ENCODE measurements around the gene MMADHC. TPM values are rescaled to one million over a fixed set of nuclear protein-coding genes. Genes with fewer than 3 reads are reported as not detected.
"Not testable (repeated sequence)": the region's sequence is repeated elsewhere in the genome, so short reads cannot be mapped to it uniquely, and the experiment has no call there.

The MMADHC gene
- total RNA-seq, 2 experiments from 2014 or later: 136 to 144 TPM

DNA sequence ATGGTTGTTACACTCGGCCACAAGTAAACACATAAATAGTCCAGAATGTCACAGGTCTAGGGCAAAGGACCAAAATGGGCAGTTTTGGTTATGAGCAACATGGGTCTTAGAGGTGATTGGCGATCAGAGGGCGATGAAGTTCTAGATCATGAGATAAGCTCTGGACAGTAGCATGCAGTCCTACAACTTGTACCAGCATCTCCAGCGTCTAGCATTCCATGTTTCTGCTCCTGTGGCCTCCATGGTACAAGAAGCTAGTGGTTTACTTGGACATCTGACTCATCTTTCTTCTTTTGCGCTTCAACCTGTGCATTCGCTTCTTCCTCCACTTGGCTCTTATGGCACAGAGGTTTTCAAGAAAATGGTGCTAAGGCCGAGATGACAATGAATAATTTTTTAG lies 8.9 kb upstream of the MMADHC start:
- ChIA-PET CTCF (no interaction called here), POLR2A (no interaction called here)

DNA sequence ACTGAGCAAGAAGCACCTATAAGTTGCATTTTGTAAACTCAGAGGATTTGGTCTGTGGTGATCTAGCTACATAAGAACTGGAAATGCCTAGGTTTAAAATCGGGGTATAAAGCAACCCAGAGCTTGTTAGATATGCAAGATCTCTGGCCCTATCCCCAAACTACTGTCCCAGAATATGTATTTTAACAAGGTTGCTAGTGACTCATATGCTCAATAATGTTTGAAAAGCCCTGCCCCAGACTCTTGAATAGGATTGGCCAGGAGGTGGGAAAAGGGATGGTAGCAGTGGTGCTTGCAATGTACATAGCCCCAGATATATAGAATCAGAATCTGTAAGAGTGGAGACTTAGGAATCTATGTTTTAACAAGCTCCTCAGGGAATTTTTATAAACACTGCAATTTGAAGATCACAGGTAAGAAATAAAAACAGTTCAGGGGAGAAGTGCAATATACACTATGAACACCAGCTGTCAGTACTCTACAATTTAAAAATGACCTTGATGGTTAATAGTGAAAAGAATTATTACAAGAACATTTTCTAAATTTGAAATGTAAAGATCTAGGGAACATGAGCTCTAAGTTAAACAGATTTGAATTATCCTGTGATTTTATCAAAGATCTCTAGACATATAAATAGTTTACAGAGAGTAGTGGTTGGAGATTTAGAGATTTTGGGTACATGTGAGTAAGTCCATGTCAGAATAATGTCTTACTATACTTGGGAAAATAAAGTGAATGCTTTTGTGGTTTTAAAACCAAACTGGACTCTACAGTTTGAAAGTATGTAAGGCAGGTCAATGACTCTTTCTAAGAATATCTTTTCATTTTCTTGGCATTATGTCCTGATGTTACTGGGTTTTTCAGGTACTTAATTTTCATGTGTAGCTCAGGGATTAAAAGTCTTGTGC lies 7.7 kb upstream of the MMADHC start:
- POLR2A ChIA-PET: no interaction called here

DNA sequence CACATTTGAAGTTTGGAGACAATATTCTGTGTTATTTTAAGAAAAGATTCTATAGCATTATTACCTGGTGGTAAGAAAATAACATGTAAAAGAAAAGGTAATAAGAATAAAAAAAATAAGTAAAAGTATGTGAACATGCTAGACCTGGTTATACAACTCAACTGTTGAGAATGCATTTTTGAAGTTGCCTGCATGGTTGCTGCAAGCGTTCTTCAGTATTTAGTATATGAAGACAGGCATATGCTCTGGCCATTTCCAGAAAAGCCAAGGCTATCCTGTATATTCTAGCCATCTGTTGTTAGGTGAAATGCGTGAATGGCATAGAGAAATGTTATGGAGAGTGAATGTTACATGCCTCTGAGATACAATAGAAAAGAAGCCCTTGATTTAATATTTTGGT lies 6.8 kb upstream of the MMADHC start:
- CTCF ChIA-PET: interaction anchor here (1.2 kb wide), 1 partner anchor 1458 kb away, joined by 4 read pairs; no protein-coding TSS in a partner anchor

More for the DNA sequence above, 7.7 kb upstream of the MMADHC start:
- CTCF ChIA-PET: interaction anchor here (1.2 kb wide), 1 partner anchor 1457 kb away, joined by 4 read pairs; no protein-coding TSS in a partner anchor

DNA sequence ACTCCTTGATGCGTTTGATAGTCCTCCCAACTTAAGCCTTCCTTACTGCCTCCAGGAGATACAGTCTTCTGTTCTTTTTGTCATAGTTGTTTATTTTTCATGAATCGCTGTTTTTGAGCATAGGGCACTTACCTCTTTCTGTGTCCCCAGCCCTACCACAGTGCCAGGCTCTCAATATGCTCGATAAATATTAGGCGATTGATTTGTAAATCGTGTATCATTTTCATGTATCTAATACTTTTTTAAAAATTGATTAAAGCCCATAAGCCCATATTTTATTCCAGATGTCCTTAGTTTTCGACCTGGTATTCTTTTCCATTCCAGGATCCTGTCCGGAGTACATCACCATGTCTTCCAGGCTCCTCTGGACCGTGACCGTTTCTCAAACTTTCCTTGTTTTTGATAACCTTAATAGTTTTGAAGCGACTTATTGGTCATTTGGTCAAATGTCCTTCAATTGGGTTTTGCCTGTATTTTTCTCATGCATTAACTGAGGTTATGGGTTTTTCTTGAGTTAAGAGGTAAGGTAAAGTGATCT lies 444 bp upstream of the MMADHC start:
- ChIA-PET POLR2A (interaction anchor here (1.0 kb wide), 1 partner anchor 1673 kb away, joined by 3 read pairs; no protein-coding TSS in a partner anchor), CTCF (no interaction called here)

More for the DNA sequence above, 6.8 kb upstream of the MMADHC start:
- POLR2A ChIA-PET: interaction anchor here (0.6 kb wide), 2 partner anchors 491 to 562 kb away, joined by 3 to 4 read pairs; no protein-coding TSS in a partner anchor

DNA sequence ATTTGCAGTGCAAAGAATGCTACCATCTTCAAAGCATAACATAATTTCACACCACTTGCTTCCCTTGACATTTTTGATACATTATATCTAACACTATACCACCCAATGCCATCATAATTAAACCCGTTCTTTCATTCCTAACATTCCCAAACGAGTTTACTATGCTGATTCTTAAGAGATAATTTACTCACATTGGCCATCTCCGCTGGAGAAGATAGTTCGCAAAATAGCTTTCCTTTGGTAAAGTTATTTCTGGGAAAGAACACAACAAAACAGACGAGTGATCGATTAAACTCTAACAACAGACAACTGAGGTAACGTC lies 716 bp downstream of the MMADHC start:
- ChIA-PET POLR2A (interaction anchor here (0.7 to 1.0 kb wide), 2 partner anchors 518 to 1674 kb away, joined by 3 read pairs; no protein-coding TSS in a partner anchor), CTCF (interaction anchor here (1.5 to 1.6 kb wide), 2 partner anchors 11 to 13 kb away, joined by 3 read pairs; no protein-coding TSS in a partner anchor)

DNA sequence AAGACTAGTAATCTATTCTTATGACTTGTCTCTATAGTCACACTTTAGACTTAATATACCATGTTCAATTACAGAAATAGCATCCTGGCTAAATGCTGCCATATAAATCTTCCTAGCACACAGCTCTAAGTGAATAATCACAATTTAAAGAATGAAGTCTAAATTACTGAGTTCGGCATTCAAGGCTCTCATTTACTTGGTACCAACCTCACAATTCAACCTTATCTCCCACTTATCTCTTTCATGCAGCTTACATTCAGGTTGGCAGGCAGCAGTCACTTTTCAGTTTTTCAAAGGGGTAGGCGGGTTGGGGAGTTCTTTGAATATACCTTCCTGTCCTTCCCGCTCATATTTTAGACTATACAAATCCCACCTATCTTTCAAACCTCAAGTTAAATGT lies 1.5 kb downstream of the MMADHC start:
- POLR2A ChIA-PET: no interaction called here
- CTCF ChIA-PET: interaction anchor here (1.5 to 1.6 kb wide), 2 partner anchors 12 kb away, joined by 3 read pairs; no protein-coding TSS in a partner anchor

DNA sequence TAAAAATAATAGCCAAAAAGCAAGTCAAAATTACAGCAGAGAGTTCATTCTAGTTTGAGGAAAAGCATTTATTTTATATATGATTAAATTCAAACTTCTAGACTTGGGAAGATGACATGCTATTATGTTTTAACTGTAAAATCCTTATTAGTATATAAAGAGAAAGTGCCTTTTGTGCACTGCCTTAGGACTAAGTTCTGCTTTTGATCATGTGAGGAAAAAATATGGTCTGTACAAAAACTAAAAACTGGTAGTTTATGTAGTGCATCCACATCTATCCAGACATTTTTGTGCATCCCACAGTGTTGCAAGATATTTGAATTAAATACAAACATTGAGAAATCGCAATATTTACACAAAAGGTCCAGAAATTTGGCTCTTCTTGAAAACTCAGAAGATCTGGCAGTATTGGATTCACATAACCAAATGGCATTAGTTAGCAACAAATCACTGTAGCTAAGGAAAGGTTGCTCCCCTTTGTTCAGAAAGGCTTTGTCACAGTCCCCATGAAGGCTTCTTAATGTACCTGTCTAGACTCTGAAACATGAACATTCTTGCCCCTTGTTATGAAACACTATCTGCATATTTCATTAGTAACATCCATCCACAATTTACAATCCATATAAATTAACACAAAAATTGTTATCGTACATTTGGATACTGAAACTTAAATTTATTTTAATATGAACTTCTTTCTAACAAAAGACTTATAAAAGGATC lies 2.2 kb downstream of the MMADHC start:
- CTCF ChIA-PET: no interaction called here
- POLR2A ChIA-PET: no interaction called here

DNA sequence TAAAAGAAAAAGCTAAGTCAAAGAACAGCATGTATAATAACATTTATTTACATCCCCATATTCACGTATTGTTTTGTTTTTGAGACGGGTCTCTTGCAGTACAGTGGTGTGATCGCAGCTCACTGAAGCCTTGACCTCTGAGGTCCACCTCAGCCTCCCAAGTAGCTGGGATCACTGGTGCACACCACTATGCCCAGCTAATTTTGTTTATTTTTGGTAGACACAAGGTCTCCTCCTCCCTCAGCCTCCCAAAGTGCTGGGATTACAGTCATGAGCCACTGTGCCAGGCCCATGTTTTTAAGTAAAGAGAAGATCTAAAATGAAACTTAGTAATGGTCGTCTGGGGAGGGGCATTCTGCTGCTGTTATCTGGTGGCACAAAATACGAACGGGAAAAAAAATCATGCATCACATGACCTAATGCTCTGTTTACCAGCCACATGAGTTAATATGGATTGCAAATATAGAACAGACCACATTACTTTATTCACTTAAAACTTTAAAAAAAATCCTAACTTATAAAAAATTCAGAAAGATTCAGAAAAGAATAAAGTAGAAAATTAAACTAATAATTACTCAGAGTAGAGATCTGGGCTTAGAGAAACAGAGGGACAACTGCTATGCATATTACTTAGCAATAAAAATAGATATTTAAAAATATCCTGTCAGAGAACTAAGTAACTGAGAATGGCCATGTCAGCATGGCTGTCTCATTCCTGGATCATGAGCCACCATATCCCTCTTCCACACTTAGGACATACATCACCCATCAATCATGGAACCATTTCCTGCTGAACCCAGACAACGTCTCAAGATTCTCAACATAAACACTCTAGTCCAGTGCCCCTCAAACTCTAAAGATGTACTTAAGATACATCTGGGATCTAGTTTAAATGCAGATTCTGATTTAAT lies 7.3 kb downstream of the MMADHC start:
- ChIA-PET POLR2A (no interaction called here), CTCF (no interaction called here)

DNA sequence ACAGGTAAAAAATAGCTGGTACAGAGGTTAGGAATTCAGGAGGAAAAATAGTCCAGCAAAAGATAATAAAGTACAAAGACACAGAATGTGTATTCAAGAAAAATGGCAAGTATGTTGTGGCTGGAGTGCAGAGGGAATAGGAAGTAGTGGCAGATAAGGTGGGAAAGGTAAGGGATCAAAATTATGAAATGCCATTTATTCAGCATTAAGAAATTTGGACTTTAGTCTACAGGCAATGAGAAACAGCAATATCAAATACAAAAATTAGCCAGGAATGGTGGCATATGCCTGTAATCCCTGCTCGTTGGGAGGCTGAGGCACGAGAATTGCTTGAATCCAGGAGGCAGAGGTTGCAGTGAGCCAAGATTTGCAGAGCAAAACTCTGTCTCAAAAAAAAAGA lies 10.3 kb downstream of the MMADHC start:
- CTCF ChIA-PET: no interaction called here

DNA sequence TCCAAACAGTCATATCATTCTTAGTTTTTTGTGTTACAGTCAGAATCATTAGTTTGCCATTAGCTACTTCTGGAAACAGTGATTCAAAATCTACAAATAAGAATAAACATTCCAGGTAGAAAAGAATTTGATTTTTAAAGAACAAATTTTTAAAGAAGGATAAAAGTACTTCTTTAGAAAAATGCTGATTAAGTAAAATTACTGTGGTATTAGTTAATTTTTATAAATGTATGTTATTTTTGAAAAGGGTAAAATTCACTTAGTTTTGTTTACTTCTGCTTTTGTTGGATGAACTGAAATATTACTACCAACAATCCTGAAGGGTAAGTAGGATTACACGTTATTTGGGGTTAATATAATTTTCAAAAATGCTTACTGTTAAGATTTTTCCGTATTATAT lies 11.8 kb downstream of the MMADHC start:
- CTCF ChIA-PET: no interaction called here
- POLR2A ChIA-PET: no interaction called here

More for the DNA sequence above, 10.3 kb downstream of the MMADHC start:
- POLR2A ChIA-PET: no interaction called here

DNA sequence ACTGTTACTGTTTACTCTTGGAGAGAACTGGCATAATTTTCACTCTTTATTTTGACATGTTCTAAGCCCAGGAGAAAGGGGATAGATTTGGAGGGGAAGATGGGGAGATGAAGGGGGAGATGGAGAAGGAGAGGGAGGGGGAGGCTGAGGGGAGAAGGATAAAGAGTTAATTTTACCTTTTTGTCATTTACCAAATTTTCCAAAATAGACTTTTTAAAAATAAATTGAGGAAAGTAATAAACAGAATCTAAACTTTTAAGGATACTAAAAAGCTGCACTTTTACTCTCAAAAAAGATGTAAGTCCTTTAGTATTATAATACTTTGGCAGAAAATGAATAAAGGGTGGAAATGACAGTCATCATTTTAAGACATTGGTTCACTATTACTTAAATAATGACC lies 12.3 kb downstream of the MMADHC start:
- CTCF ChIA-PET: no interaction called here
- POLR2A ChIA-PET: no interaction called here

DNA sequence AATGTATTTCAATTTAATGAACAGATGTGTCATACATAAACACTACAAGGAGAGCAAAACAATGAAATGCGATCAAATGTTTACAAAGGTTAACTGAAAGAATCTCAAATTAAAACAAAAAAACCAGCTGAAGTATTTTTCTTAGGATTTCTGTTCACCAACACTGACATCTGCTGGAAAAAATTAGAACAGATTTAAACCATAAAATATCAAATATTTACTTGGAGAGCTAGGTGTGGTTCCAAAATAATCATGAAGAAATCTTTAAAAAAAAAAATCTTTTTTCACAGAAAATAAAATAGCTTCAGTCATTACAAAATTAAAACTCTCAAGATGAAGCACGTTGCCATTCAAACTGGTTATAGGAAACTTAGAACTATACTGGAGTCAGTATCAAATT lies 13.8 kb downstream of the MMADHC start:
- CTCF ChIA-PET: interaction anchor here (1.0 kb wide), 1 partner anchor 13 kb away, joined by 3 read pairs; the partner anchor contains the start of gene MMADHC
- POLR2A ChIA-PET: no interaction called here

DNA sequence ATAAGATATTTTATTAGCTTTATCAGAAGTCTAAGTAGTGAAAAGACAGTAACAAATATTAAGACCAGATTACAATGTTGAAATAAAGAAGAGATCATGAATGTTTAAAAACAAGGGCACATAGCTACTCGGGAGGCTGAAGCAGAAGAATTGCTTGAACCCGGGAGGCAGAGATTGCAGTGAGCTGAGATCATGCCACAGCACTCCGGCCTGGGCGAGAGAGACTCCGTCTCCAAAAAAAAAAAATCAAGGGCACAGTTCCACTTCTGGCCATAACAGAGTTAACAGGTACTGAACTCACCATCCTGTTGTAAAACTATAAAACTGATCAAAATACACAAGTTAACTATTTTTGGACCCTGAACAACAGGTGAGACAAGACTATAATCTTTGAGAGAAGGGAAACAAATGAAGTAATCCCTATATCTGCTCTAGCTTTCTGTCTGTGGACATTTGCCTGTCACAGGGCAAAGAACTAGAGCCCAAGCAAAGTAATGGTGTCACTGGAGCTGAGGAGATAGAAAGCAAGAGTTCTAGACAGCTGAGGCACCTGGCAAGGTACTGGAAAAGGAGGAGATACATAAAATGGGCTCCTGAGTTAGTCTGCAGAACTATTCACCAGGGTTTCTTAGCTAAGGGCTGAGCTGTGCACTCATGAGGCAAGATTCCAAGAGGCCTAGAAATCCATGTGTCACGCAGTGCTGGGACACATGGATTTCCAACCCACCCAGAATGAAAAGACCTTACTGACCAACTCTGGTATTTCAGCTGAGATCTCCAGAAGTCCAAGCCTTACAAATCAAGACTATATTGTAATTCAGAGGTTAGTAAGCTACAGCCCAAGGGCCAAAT lies 15.2 kb downstream of the MMADHC start:
- POLR2A ChIA-PET: no interaction called here

DNA sequence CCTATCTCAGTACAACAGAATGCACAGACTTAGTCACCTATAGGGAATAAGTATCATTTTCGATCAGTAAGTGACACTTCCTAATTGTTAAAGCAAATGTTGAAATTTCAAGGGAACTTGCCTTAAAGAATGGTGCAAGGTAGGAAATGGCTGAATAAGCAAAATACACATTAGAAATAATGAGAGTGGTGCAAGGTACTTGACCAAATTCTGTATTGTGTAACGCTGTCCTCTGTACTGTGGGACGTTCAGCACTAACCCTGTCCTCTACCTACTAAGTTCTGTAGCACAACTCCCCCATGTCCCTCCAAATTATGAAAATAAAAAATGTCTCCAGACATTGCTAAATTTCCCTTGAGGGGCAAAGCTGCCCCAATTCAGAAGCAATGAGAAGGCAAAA lies 19.4 kb downstream of the MMADHC start:
- ChIA-PET CTCF (no interaction called here), POLR2A (no interaction called here)

More for the DNA sequence above, 15.2 kb downstream of the MMADHC start:
- CTCF ChIA-PET: interaction anchor here (1.6 kb wide), 1 partner anchor 19 kb away, joined by 3 read pairs; no protein-coding TSS in a partner anchor

DNA sequence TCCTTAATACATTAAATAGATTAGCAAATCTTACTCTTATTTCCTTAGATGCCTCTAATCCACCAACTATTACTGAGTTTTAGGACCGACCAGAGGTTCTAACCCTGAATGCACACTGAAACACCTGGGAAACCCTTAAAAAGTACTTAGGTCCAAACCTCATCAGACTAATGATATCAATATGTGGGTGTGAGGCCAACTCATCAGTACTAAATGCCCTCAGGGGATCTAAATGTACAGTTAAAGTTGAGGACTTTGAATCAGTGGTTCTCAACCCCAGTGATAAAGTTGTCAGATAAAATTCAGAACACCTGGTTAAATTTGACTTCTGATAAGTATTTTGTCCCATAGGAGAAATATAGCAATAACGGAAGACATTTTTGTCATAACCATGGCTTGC lies 20.9 kb downstream of the MMADHC start:
- ChIA-PET CTCF (no interaction called here), POLR2A (no interaction called here)

DNA sequence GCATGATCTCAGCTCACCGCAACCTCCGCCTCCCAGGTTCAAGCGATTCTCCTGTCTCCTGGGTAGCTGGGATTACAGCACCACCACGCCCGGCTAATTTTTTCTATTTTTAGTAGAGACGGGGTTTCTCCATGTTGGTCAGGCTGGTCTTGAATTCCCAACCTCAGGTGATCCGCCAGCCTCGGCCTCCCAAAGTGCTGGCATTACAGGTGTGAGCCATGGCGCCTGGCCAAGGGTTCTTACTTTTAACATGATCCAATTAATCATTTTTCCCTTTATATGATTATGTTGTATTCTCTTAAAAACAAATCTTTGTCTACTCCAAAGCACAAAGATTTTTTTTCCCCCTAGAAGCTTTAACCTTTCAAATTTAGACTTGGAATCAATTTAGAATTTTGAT lies 21.9 kb downstream of the MMADHC start:
- CTCF ChIA-PET, POLR2A ChIA-PET: not testable (repeated sequence)

DNA sequence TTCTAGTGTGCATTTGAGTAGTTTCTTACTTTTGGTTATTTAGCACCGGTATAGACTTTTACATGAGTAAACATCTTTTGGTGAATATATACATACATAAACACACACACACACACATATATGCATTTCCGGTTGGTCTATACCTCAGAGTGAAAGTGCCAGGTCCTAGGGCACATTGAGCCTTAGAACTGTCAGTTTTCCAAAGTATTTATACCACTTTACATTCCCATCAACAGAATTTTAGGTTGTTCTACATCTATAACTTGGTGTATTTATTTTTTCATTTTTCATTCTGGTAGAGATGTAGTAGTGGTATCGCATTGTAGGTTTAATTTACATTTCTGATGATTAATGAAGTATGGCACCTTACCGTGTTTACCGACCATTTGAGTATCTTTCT lies 22.6 kb downstream of the MMADHC start:
- POLR2A ChIA-PET: no interaction called here
- CTCF ChIA-PET: no interaction called here

DNA sequence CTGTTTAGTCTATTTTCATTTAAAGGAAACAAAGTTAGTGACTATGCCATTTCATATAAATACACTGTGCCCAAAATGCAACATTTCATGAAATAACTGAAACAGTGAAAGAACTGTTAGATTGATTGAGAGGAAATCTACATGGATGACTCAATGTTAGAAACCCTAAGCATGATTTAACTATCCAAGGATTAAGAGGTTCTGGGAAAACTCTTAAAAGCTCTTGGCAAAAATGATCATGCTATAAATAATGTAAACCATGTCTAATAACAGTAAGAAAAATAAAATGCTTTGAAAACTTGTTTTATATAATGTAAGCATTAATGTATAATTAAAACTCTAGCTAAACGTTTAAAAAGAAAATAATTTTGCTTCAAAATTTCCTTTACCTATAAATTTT lies 23.5 kb downstream of the MMADHC start:
- POLR2A ChIA-PET: no interaction called here
- CTCF ChIA-PET: no interaction called here

DNA sequence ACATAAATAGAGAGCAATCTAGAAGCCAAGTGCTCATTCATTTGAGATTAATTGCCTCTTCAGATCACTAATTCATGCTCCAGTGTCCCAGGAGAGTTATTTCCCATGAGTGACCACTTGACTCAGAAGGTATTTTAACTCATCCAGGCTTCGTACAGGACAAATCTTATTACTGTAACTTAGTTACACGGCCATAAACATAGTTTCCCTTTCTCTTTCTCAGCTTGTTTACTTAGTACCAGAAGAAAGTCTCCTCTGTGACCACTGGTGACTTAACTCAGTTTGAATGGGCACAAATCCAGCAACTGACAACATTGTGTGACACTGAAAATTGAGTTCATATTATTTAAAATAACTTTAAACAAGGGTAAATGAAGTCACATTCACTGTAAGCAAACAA lies 25.3 kb downstream of the MMADHC start:
- POLR2A ChIA-PET: no interaction called here
- CTCF ChIA-PET: interaction anchor here (1.6 kb wide), 1 partner anchor 545 kb away, joined by 8 read pairs; no protein-coding TSS in a partner anchor

All from activated CD8-positive, alpha-beta memory T cell treated with anti-CD3 and anti-CD28 coated beads for 36 hours (primary cell).